GM04504 (cell line): ENCODE measurements around the gene USP32.
"Not testable (repeated sequence)": the region's sequence is repeated elsewhere in the genome, so short reads cannot be mapped to it uniquely, and the experiment has no call there.

Experiments used
- DNase-seq: peaks from one replicate; pipeline ENCODE4 v3.0.0-alpha.2; 2012; ENCODE audit warnings: low read depth

The USP32 gene

DNA sequence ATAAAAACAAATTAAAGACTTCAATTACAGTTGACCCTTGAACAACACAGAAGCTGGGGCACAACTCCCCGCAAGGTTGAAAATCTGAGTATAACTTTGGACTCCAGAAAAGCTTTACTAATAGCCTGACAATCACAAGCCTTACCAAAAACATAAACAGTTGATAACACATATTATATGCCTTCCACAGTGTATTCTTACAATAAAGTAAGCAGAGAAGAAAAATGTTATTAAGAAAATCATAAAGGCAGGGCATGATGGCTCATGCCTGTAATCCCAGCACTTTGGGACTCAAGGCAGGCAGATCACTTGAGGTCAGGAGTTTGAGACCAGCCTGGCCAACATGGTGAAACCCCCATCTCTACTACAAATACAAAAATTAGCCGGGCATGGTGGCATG lies 58.9 kb downstream of the USP32 start:
- DNase-seq = not testable (repeated sequence)

DNA sequence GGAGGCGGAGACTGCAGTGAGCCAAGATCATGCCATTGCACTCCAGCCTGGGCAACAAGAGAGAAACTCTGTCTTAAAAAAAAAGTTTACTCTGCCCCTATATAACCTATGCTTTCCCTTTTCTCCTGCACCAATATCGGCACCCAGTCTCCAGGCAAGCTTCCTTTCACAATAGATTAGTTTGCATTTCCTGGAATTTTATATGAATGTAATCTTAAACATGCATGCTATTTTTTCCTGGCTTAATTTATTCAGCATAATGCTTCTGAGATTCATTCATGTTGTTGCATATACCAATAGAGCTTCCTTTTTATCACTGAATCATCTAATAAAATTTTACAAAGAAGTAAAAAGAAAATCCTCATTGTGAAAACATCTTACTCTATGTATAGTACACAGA lies 59.4 kb downstream of the USP32 start:
- DNase-seq = no peak

DNA sequence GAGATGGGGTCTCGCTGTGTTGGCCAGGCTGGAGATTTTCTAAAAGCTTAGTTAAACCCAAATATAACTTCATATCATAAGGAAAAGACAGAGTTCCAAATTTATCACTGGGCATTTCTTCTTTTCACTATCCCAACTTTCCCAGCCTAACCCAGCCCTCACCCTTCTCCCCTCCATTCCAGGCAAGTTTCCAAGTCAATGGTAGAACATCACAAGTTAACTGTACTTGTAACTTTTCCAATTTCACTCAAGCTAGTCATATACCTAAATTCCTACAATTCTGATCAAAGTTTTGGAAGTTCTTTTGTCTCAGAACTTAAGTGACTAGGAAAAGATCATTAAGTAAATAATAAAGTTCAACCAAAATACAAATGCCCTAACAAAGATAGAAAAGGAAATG lies 61.2 kb downstream of the USP32 start:
- no peak for DNase-seq

DNA sequence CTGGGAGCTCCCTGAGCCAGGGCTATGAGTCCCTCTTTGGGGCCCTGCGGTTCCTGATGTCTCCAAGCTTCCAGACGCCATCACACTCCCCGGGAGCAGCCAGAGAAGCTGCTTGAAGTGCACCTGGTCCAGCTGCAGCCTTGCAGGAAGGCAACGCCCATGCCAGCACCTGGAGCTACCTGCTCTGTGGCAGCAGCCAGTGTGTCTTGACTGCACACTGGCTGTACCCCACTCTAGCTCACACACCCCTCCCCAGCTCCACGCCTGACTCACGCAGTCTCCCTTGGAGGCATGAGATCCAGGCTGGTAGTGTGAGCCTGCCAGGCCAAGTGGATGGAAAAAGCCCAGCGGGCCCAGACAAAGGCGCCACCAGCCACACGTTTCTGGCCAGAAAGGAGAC lies 63.3 kb downstream of the USP32 start:
- no peak for DNase-seq

DNA sequence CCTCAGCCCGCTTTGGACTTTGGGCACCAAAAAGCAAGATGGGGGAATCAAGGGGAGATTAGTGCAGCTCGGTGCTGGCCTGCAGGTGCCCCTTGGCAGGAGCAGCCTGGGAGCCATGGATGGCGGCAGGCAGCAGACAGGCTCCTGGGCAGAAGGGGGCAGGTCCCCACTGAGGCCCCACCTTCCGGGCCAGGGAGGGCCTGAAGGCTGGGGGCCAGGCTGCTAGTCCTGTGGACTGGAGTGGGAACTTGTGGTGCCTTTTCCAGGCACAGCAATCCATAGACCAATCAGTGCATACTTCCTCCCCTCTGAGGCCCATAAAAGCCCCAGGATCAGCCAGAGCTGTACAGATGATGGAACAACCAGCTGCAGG lies 64.0 kb downstream of the USP32 start:
- DNase-seq = no peak

DNA sequence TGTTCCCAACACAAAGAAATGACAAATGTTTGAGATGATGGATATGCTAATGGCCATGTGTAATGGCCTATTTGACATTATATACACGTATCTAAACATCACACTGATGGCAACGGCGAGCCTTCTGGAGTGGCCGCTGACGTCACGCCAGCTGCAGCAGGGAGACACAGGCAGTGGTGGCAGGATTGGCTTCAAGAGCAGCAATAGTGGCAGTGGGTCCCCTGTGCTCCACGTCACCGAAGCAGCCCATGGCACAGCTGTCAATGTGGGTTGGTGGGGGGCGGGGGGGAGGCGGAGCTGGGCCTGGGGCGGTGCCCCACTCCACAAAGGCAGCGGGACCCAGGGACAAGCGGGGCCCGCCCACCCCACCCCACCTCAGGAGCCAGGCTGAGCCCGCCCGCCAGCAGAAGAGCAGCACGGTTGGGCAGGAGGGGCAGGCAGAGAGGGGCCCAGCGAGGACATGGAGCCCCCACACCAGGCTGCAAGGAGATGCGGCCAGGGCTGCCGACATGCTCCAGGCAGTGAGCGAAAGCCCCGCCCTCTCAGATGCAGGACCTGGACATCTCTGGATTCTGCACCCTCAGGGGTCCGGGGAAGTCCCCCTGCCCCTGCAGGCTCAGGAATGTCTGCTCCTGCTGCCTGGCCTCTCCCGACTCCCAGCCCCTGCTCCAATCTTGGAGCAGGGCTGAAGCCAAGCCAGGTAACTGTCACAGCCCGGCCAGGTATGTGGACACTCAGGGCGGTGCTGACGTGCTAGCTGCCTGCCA lies 64.6 kb downstream of the USP32 start:
- no peak for DNase-seq

DNA sequence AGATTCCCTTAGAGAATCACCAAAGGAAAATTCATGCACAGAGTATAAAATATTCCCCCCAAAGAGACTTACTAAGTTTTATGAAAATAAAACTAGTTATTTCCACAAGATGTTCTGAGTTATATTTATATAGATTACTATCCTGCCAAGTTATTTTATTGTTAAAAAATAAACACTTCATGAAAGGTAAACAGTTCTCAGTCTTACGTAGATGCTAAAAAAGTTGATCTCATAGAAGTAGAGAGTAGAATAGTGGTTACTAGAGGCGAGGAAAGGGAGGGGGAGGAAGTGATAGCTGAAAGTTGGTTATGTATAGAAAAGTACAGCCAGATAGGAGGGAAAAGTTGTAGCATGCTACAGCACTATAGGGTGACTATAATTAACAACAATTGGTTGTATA lies 65.2 kb downstream of the USP32 start:
- DNase-seq = no peak

DNA sequence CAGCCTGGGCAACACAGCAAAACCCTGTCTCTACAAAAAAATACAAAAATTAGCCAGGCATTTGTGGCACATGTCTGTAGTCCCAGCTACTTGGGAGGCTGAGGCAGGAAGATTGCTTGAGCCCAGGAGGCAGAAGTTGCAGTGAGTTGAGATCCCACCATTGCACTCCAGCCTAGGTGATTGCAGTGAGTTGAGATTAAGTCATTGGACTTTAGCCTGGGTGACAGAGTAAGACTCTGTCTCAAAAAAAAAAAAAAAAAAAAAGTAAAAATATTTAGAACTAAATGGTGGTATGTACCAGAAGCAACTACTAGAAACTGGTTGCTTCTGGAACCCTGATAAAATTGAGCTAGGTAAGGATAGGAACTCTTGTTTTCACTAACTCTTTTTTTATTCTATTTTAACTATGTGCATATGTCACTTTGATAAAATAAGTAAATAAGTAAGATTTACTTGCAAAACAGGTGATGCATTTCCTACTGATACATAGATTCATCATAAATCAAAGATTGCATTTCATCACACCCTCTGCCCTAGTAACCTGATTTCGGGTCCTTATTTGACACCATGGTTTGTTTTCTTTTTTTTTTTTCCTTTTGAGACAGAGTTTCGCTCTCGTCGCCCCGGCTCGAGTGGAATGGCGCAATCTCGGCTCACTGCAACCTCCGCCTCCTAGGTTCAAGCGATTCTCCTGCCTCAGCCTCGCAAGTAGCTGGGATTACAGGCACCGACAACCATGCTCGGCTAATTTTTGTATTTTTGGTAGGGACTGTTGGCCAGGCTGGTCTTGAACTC lies 66.0 kb downstream of the USP32 start:
- DNase-seq = no peak

DNA sequence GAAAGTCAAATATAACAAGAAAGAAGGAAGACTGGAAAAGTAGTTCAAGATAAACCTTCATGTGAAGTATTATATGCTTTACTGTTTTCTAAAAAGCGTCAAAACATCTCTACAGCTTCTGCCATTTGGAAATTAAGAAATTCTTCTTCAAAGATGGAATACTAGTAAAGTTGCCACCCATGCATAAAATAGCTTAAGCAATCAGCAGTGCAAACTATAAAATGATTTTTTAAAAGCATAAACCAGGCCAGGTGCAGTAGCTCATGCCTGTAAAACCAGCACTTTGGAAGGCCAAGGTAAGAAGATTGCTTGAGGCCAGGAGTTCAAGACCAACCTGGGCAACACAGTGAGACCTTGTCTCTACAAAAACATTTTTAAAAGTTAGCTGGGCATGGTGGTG lies 68.2 kb downstream of the USP32 start:
- DNase-seq = no peak

DNA sequence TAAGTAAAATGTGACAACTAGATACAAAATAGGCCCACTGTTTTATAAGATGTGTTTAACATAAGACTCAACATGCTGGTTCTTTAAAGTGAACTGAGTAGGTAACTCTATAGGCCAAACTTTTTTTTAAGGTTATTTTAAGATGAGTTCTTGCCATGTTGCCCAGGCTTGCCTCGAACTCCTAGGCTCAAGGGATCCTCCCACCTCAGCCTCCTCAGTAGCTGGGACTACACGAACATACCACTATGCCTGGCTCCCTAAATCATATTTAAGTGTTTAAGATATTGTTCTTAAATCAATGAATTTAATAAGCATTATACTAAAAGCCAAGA lies 69.9 kb downstream of the USP32 start:
- DNase-seq = no peak

DNA sequence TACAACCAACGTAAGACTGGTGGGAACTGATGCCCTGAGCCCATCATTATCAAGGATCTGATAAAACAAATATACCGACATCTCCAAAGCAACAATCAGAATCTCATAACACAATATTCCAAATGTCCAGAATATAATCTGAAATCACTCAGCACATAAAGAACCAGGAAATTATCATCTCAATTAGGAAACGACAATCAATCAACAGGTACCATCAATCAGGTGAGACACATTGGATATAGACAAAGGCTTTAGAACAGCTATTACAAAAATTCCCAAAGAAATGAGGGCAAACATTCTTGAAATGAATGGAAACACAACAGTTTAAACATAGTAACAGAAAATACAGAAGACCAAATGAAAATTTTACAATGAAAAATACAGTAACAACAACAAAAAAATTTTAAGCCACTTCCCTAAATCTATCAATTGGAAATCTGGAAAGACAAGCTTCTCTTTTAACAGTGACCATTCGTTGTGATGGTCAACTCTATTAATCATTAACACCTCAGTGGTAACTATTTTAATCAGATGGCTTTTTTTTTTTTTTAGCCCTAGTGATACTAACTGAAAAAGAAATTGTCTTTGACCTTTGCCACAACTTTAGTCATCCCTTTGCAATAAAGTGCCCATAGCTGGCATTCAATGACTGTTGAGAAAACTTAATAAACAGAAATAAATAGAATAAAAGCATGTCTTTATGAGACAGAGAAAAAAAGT lies 70.4 kb downstream of the USP32 start:
- DNase-seq = no peak

DNA sequence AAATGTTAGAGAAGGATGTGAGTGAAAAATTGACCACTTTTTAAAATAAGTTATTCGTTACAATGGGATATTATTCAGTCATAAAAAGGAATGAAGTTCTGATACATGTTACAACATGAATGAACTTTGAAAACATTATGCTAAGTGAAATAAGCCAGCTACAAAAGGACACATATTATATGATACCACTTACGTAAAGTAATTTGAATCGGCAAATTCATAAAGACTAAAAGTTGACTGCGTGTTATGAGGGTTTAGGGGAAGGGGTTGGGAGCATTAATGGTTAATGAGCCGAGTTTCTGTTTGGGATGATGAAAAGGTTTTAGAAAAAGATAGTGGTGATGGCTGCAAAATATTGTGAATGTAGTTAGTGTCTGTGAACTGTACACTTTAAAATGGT lies 73.1 kb downstream of the USP32 start:
- DNase-seq = no peak

DNA sequence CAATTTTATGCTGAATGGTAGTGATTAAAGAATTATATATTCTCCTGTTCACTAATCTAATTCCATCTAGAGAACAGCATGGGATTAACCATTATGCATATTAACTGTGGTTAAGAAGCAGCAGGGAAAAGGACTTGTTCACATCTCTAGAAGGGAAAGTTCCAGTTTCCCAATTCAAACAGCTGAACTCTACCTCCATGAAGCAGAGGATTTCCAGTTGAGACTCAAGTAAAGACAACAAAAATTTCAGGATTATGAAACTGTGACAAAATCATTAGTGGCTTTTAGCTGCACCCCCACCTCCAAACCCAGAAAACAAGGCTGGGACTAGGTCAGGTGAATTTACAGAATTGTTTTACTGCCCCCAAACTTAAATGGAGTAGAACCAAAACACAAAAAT lies 73.6 kb downstream of the USP32 start:
- no peak for DNase-seq

DNA sequence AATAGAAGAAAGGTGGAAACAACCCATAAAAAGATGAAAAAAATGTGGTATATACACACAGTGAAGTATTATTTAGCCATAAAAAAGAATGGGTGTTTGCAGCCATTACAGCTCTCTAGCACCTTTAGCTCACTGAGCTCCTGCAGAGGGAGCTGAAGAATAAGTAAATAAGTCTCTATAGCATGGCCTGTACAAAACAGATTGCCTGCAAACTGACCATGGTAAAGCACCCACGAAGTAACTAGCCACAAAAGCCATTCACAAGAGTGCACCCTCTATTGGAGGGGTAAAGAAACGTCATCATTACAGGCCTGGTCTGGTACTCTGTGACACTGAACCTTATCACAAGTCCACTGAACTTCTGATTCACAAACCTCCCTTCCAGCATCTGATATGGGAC lies 76.3 kb downstream of the USP32 start:
- no peak for DNase-seq

DNA sequence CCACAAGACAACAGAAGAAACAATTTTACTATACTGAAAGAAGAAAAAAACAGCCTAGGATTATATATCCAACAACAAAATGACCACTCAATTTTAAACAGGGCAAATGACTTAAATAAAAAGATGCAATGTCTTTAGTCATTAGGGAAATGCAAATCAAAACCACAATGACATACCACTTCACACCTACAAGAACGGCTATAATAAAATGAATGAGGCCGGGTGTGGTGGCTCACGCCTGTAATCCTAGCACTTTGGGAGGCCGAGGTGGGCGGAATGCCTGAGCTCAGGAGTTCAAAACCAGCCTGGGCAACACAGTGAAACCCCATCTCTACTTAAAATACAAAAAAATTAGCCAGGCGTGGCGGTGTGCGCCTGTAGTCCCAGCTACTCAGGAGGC lies 77.0 kb downstream of the USP32 start:
- not testable (repeated sequence) for DNase-seq

DNA sequence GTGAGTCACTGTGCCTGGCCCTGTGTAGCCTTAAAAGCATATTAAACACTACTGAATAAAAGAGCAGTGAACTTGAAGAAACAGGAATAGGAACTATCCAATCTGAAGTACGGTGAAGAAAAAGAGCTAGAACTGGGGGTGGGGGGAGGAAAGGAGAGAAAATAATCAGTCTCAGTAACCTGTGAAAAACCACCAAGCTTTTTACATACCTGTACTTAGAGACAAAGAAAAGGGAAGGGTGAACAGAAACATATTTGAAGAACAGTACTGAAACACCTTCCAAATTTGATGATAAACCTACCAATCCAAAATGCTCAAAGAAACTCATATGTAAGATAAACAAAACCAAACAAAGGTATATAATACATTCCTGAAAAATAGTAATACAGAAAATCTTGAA lies 77.5 kb downstream of the USP32 start:
- no peak for DNase-seq

DNA sequence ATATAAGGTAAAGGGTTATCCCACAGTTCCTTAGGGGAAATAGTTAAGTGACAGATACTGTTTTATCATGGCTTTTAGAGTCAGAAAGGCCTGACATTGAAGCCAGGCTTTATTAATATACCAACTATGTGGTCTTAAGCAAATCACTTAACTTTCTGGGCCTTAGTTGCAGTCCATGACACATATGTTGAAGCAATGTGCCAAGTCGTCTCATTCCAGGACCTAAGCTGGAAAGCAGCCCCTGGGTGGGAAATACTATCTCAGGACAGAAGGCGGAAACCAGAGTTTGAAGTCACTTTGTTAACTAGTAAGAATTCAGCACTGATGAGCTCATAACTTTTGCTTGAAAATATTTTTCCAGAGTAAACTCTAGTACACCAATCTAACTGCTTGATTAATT lies 80.0 kb downstream of the USP32 start:
- peak; percentile 17 for DNase-seq

DNA sequence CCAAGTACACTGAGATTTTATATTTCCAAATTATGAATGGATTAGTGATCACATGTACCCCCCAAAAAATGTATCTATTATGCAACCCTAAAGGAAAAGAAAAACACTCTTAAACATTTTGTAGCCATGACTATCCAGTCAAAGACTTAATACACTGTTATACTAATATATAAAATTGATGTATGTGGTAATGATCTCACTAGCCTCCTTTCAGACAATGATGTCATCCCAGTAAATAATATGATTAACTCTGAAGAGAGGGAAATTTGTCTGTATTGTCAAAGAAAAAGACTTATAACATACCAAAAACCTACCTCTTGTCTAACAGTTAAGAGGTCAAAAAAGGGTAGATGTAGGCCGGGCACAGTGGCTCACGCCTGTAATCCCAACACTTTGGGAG lies 80.7 kb downstream of the USP32 start:
- DNase-seq = no peak

DNA sequence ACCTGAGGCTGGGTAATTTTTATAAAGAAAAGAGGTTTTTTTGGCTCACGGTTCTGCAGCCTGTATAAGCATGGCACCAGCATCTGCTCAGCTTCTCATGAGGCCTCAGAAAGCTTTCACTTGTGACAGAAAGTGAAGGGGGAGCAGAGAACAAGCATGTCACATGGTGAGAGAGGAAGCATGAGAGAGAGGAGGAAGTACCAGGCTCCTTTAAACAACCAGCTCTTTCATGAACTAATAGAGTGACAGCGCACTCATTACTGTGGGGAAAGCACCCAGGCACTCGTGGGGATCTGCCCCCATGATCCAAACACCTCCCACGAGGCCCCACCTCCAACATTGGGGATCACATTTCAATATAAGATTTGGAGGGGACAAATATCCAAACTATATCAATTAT lies 86.8 kb downstream of the USP32 start:
- DNase-seq = no peak

DNA sequence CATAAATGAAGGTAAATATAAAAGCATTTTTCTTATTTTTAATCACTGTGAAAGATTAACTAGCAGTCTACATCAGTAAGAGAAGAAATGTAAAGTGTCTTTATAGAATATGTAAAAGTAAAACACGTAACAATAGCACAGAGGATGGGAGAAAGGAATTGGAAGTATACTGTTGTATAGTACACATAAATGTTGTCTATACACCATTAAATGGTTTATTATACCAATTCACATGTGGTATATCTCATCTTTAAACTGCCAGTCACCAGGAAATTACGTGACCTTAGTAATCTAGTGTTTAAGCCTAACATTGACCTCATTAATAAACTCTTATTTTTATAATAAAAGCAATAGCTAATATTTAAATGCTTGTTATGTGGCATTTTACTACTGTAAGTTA lies 87.4 kb downstream of the USP32 start:
- no peak for DNase-seq

DNA sequence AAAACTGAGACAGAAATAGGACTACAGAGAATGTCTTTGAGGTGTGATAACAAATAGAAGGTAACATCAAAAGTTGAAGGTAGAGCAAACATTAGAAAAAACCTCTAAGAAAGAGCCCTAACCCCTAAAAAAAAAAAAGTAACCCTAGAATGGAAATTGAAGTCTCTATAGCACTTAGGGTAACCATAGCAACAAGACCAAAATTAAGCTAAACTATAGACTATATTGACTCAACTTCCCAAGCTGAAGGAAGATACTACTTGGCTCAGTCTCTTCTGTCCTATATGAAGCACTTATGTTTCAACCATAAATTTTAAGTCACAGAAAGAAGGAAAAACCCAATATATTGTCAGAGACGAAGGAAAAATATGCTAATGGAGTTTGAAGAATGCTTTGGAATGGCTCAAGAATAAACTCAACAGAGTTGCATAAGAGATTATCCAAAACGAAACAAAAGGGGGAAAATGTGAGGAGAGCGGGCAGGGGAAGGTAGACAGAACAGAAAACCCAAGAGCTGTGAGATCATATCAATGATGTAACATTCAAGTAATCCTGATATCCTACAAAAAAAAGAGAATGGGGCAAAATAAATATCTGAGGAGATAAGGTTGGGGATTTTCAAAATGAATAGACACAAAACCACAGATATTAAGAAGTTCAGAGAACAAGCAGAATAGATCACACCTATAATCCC lies 88.4 kb downstream of the USP32 start:
- DNase-seq = no peak

DNA sequence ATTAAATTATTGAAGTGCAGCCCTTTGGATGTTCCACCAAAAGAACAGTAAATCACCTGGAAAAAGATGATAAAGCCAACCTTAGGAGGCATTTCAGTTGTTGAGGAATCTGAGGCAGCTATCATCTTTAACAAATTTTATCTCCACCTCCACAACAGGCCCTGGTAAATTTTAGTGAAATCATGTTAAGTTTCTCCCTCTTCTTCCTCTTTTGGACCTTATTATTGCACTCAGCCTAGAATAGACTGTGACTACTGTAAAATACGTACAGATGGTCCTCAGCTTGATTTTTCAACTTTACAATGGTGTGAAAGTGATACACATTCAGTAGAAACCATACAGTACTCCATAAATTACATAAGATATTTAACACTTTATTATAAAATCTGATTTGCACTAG lies 90.3 kb downstream of the USP32 start:
- DNase-seq = no peak

DNA sequence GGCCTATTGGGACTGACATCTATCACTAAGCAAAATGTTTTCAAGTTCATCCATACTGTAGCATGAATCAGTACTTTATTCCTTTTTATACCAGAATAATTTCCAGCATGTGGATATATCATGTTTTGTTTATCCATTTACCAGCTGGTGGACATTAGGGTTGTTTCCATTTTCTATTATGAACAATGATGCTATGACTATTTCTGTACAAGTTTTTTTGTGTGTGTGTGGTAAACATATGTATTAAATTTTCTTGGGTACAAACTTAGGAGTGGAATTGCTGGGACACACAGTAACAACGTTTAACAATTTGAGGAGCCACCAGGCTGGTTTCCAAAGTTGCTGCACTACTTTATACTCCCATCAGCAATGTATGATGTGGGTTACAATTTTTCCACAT lies 91.0 kb downstream of the USP32 start:
- no peak for DNase-seq
